ENCODE measurements around the gene TDRD7. TPM values are rescaled to one million over a fixed set of nuclear protein-coding genes. Genes with fewer than 3 reads are reported as not detected.
A peak's percentile ranks its signal among the peaks of the same experiment; 100 is the strongest.
"Not testable (repeated sequence)": the region's sequence is repeated elsewhere in the genome, so short reads cannot be mapped to it uniquely, and the experiment has no call there.

Gene TDRD7
- total and polyA plus RNA-seq, 3 donors from 2014 or later = 31.2 to 85.8 (median 32.2) TPM

DNA sequence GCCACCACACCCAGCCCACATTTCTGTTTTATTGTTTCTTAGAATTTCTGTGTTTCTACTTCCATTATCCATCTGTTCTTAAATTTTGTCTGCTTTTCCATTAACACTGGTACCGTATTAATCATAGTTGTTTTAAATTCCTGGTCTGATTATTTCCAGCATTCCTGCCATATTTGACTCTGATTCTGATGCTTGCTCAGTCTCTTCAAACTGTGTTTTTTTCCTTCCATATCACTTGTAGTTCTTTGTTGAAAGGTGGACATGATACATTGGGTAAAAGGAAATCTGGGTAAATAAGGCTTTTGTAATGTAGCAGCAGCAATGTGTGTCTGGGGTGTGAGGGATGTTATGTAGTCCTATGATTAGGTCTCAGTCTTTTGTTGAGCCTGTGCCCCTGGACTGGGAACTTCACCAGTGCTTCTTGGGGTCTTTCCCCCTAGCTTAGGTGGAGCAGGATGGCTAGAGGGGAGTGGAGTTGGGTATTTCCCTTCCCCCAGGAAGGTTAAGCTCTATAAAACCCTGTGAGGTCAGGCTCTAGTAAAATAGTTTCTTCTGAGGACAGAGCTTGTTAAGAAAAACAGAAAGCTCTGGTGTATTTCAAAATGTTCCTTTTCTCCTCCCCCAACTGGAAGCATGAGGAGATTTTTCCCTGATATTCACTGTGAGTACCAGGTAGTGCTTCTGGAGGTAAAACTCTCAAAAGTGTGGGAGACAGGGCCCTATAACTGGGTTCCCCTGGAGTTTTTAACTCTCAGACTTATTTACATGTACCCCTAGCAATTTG lies 79.5 kb downstream of the TDRD7 start:
- no peak for DNase-seq

DNA sequence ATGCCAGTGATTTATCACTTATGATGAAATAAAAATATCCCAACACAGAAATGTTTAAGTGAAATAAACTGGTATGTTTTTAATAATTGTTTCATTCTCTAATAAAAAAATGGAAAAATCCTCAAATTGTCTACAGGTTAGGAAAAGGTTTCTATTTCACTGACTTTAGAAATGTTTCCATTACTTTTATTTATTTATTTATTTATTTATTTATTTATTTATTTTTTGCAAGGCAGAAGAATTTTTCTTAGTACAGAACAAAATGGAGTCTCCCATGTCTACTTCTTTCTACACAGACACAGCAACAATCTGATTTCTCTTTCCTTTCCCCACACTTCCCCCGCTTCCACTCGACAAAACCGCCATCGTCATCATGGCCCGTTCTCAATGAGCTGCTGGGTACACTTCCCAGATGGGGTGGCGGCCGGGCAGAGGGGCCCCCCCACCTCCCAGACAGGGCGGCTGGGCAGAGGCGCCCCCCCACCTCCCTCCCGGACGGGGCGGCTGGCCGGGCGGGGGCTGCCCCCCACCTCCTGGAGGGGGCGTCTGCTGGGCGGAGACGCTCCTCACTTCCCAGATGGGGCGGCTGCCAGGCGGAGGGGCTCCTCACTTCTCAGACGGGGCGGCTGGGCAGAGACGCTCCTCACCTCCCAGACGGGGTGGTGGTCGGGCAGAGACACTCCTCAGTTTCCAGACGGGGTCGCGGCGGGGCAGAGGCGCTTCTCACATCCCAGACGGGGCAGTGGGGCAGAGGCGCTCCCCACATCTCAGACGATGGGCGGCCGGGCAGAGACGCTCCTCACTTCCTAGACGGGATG lies 85.9 kb downstream of the TDRD7 start:
- H3K4me3 ChIP-seq = peak overlapping the region in 1 of 2 donors; percentile 17
- WGBS, 2 donors = 67 to 76% methylated on average over 4 to 21 of the region's 36 CpGs
- H3K9me3 ChIP-seq; DNase-seq; H3K27me3 ChIP-seq; H3K4me1 ChIP-seq; H3K36me3 ChIP-seq (ENCODE audit: low read depth, missing control alignments); H3K27ac ChIP-seq; intact Hi-C loops (cut with DNase I; ENCODE audit: low total_unique reads): not testable (repeated sequence)

More for the DNA sequence above, 79.5 kb downstream of the TDRD7 start:
- intact Hi-C loops (cut with DNase I; ENCODE audit: low total_unique reads) = no loop called here
- Histone ChIP-seq H3K4me1 (no peaks in the 10 kb centered on the region), H3K27me3 (no peaks in the 10 kb centered on the region), H3K36me3 (ENCODE audit: low read depth, missing control alignments) (no peaks in the 10 kb centered on the region), H3K9me3 (no peaks in the 10 kb centered on the region), H3K27ac (no peak overlapping the region), H3K4me3 (no peak overlapping the region)
- TF ChIP-seq, protein P1, sequence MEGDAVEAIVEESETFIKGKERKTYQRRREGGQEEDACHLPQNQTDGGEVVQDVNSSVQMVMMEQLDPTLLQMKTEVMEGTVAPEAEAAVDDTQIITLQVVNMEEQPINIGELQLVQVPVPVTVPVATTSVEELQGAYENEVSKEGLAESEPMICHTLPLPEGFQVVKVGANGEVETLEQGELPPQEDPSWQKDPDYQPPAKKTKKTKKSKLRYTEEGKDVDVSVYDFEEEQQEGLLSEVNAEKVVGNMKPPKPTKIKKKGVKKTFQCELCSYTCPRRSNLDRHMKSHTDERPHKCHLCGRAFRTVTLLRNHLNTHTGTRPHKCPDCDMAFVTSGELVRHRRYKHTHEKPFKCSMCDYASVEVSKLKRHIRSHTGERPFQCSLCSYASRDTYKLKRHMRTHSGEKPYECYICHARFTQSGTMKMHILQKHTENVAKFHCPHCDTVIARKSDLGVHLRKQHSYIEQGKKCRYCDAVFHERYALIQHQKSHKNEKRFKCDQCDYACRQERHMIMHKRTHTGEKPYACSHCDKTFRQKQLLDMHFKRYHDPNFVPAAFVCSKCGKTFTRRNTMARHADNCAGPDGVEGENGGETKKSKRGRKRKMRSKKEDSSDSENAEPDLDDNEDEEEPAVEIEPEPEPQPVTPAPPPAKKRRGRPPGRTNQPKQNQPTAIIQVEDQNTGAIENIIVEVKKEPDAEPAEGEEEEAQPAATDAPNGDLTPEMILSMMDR (IDR thresholded peaks at IDR 0.05) = no peak
- no peak for TF ChIP-seq POLR2A (IDR thresholded peaks at IDR 0.05)
- 89 to 90% methylated on average over 1 of the region's 1 CpG for WGBS, 2 donors

DNA sequence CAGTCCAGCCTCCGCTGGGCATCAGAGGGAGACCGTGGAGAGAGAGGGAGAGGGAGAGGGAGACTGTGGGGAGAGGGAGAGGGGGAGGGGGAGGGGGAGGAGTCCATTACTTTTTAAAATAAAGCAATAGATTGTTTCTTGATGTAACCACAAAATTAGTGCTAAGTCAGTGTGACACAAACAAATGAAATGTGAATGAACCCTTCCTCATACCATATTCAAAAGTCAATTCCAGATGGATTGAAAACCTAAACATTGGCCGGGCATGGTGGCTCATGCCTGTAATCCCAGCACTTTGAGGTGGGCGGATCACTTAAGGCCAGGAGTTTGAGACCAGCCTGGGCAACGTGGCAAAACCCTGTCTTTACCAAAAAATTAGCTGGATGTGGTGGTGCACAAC lies 87.0 kb downstream of the TDRD7 start:
- H3K4me1 ChIP-seq; H3K36me3 ChIP-seq (ENCODE audit: low read depth, missing control alignments); H3K9me3 ChIP-seq; H3K4me3 ChIP-seq; H3K27me3 ChIP-seq; intact Hi-C loops (cut with DNase I; ENCODE audit: low total_unique reads); DNase-seq; H3K27ac ChIP-seq: not testable (repeated sequence)
- WGBS, 2 donors = 37 to 63% methylated on average over 5 of the region's 5 CpGs

DNA sequence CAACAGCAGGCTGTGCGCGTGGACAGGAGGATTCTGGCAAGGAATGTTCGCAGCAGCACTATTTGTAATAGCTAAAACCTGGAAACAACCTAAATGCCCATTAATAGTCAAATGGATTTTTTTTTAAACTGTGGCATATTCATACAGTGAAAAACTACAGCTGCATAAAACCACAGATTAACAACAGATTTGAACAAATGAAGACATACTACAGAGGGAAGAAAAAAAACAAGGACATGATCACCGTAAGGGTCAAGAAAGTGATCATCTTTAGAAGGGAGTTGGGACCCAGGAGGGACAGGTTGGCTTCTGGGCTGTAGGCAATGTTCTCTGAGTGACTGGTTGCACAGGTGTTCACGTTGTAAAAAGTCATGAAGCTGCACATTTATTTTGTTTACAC lies 88.4 kb downstream of the TDRD7 start:
- H3K27me3 ChIP-seq = no peaks in the 10 kb centered on the region
- H3K4me1 ChIP-seq = peaks cover 9% of the 10 kb centered on the region
- WGBS, 2 donors = 39 to 63% methylated on average over 5 of the region's 5 CpGs
- DNase-seq = no peak
- TF ChIP-seq, protein P1 (IDR thresholded peaks at IDR 0.05) = no peak
- TF ChIP-seq POLR2A (IDR thresholded peaks at IDR 0.05) = no peak
- H3K4me3 ChIP-seq = no peak overlapping the region
- intact Hi-C loops (cut with DNase I; ENCODE audit: low total_unique reads) = loop anchor here (10.0 kb wide), 1 partner anchor 55 kb away; no protein-coding TSS in a partner anchor
- no peaks in the 10 kb centered on the region for H3K36me3 ChIP-seq (ENCODE audit: low read depth, missing control alignments)
- H3K9me3 ChIP-seq = no peaks in the 10 kb centered on the region
- no peak overlapping the region for H3K27ac ChIP-seq

DNA sequence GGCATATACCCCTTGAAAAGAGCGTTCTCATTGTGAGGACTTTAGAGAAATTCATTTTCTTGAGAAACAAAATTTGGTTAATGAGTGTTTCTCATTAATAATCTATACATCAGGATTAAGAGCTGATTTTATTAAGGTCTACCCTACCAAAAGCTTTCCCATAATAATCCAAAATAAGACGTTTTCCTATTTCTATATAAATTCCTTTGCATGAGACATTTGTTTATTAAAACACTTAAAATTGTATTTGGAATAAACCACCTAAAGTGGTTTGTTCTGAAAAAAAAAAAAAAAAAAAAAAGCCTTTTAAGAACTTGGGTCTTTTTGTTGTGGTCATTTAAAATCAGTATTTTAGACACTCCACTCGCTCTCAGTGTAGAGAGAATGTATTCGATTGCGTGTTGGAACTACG lies 88.9 kb downstream of the TDRD7 start:
- intact Hi-C loops (cut with DNase I; ENCODE audit: low total_unique reads) = loop anchor here (10.0 kb wide), 1 partner anchor 54 kb away; no protein-coding TSS in a partner anchor
- Histone ChIP-seq H3K27me3 (no peaks in the 10 kb centered on the region), H3K4me1 (peaks cover 9% of the 10 kb centered on the region), H3K36me3 (ENCODE audit: low read depth, missing control alignments) (no peaks in the 10 kb centered on the region), H3K9me3 (no peaks in the 10 kb centered on the region), H3K27ac (no peak overlapping the region), H3K4me3 (peak overlapping the region in 1 of 2 donors; percentile 43)
- no peak for TF ChIP-seq POLR2A (IDR thresholded peaks at IDR 0.05)
- TF ChIP-seq, protein P1 (IDR thresholded peaks at IDR 0.05) = no peak
- DNase-seq = no peak
- 10 to 15% methylated on average over 6 of the region's 6 CpGs for WGBS, 2 donors
